Hepatocyte (in vitro differentiated cells): ENCODE results near the gene SNED1. TPM values are rescaled to one million over a fixed set of nuclear protein-coding genes. Genes with fewer than 3 reads are reported as not detected.

ENCODE experiments used
- DNase-seq: peaks from one replicate; pipeline ENCODE4 v3.0.0-alpha.2; 2016; ENCODE audit warnings: low spot score
- H2AFZ ChIP-seq: fragments of 200-600 bp; sonication (generic); 2 replicates; pipeline ENCODE4 v1.6.0; 2016; ENCODE audit warnings: antibody characterized with exemption, mild to moderate bottlenecking
- H3K27ac ChIP-seq: fragments of 200-600 bp; sonication (generic); 2 replicates; pipeline ENCODE4 v1.5.1; 2016; ENCODE audit warnings: mild to moderate bottlenecking
- H3K27me3 ChIP-seq: fragments of 200-600 bp; sonication (generic); 2 replicates; pipeline ENCODE4 v1.6.1; 2016
- H3K36me3 ChIP-seq: fragments of 200-600 bp; sonication (generic); replicated peaks from 2 replicates; pipeline ENCODE4 v1.5.1; 2016; ENCODE audit warnings: low read depth; ENCODE audit not compliant: insufficient read depth
- H3K4me1 ChIP-seq: fragments of 200-600 bp; sonication (generic); 2 replicates; pipeline ENCODE4 v1.5.1; 2016; ENCODE audit warnings: mild to moderate bottlenecking, moderate library complexity; ENCODE audit not compliant: insufficient read depth
- H3K4me2 ChIP-seq: fragments of 200-600 bp; sonication (generic); 2 replicates; pipeline ENCODE4 v1.6.0; 2016
- H3K4me3 ChIP-seq: fragments of 200-600 bp; sonication (generic); 2 replicates; pipeline ENCODE4 v1.5.1; 2016; ENCODE audit warnings: mild to moderate bottlenecking
- H3K79me2 ChIP-seq: fragments of 200-600 bp; sonication (generic); 2 replicates; pipeline ENCODE4 v1.6.0; 2017; ENCODE audit warnings: mild to moderate bottlenecking
- H3K9me2 ChIP-seq: fragments of 200-600 bp; sonication (generic); replicated peaks from 2 replicates; pipeline ENCODE4 v1.6.0; 2017; ENCODE audit warnings: mild to moderate bottlenecking; ENCODE audit not compliant: insufficient read depth
- H3K9me3 ChIP-seq: fragments of 200-600 bp; sonication (generic); 2 replicates; pipeline ENCODE4 v1.5.1; 2016; ENCODE audit warnings: low read depth, mild to moderate bottlenecking
- H4K20me1 ChIP-seq: fragments of 200-600 bp; sonication (generic); 2 replicates; pipeline ENCODE4 v1.6.0; 2016; ENCODE audit warnings: mild to moderate bottlenecking; ENCODE audit not compliant: insufficient read depth, poor library complexity, severe bottlenecking
- CTCF ChIP-seq: fragments of 200-600 bp; sonication (generic); IDR thresholded peaks from 2 replicates; pipeline ENCODE4 v1.5.1; 2016; ENCODE audit warnings: antibody characterized with exemption, mild to moderate bottlenecking; ENCODE audit not compliant: poor library complexity
- EZH2 ChIP-seq: fragments of 200-600 bp; sonication (generic); IDR thresholded peaks from 2 replicates; pipeline ENCODE4 v1.6.1; 2016; ENCODE audit warnings: antibody characterized with exemption, mild to moderate bottlenecking, borderline replicate concordance
- EZH2phosphoT487 ChIP-seq: fragments of 200-600 bp; sonication (generic); IDR thresholded peaks from one replicate; pipeline ENCODE4 v1.6.1; 2018; ENCODE audit warnings: antibody characterized with exemption, mild to moderate bottlenecking, low read depth, moderate library complexity; ENCODE audit not compliant: unreplicated experiment, severe bottlenecking
- WGBS: methylation state at CpG from one replicate; pipeline ENCODE4 v1.1.6; 2016; ENCODE audit warnings: low lambda C conversion rate; ENCODE audit errors: missing lambda C conversion rate; 5-methylcytosine and 5-hydroxymethylcytosine counted together
- polyA plus RNA-seq: library from polyadenylated mRNA; unstranded; fragments of >200 nt; fragmentation: Nextera tagmentation; extraction: Ambion mirVana; gene quantifications from 2 replicates; pipeline ENCODE4 v1.2.1, GENCODE V29; 2016
- total RNA-seq: library from RNA; depleted of rRNA; stranded (reverse); fragments of >200 nt; gene quantifications from 2 replicates; pipeline ENCODE4 v1.2.3, GENCODE V29; 2014

SNED1 gene
- total and polyA plus RNA-seq, 2 experiments from 2014 or later, result 4.6 to 6.5 TPM

GRCh38 chr2:241047253-241048010, 49.0 kb downstream of the SNED1 start:
- H3K79me2 ChIP-seq, result no peaks in the 10 kb centered on the region
- WGBS, result 77% methylated on average over 6 of the region's 6 CpGs
- no peak overlapping the region for H3K4me2 ChIP-seq
- no peak overlapping the region for H3K27ac ChIP-seq
- H3K4me1 ChIP-seq, result no peaks in the 10 kb centered on the region
- DNase-seq, result no peak
- H2AFZ ChIP-seq, result no peak overlapping the region
- H3K4me3 ChIP-seq, result no peak overlapping the region
- TF ChIP-seq EZH2 (no peak), EZH2phosphoT487 (no peak), CTCF (no peak)
- H3K36me3 ChIP-seq, result no peaks in the 10 kb centered on the region
- no peaks in the 10 kb centered on the region for H4K20me1 ChIP-seq
- H3K27me3 ChIP-seq, result peaks cover 13% of the 10 kb centered on the region
- no peaks in the 10 kb centered on the region for H3K9me2 ChIP-seq
- no peaks in the 10 kb centered on the region for H3K9me3 ChIP-seq

- no peak overlapping the region for H3K4me2 ChIP-seq
- H3K9me2 ChIP-seq, result no peaks in the 10 kb centered on the region
- no peak overlapping the region for H2AFZ ChIP-seq
- H3K36me3 ChIP-seq, result no peaks in the 10 kb centered on the region
- no peaks in the 10 kb centered on the region for H4K20me1 ChIP-seq
- H3K27ac ChIP-seq, result no peak overlapping the region
- WGBS, result 93% methylated on average over 29 of the region's 30 CpGs
- no peak for DNase-seq
- peaks cover 9% of the 10 kb centered on the region for H3K27me3 ChIP-seq
- H3K4me3 ChIP-seq, result no peak overlapping the region
- no peaks in the 10 kb centered on the region for H3K9me3 ChIP-seq
- H3K79me2 ChIP-seq, result no peaks in the 10 kb centered on the region
- no peak for TF ChIP-seq EZH2phosphoT487
- TF ChIP-seq EZH2, result no peak
- no peak for TF ChIP-seq CTCF
- no peaks in the 10 kb centered on the region for H3K4me1 ChIP-seq
Observed at GRCh38 chr2:241048149-241048948, 49.9 kb downstream of the SNED1 start.

DNA sequence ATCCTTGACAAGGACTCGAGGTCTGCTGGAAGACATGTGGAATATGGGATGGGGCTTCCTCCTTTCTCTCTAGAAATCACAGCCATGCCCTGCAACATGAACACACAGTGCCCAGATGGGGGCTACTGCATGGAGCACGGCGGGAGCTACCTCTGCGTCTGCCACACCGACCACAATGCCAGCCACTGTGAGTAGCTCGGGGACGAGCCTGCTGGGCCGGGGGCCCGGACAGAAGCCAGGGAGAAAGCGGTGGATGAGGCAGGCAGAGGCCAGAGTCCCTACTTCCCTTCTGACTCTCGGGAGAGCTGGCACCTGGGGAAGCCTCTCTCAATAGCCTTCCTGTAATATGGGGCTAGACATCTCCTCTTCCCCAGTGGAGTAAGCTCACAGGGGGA, 50.5 kb downstream of the SNED1 start:
- no peak for DNase-seq
- Histone ChIP-seq H4K20me1 (no peaks in the 10 kb centered on the region), H3K4me2 (no peak overlapping the region), H3K9me2 (no peaks in the 10 kb centered on the region), H2AFZ (no peak overlapping the region), H3K27me3 (peaks cover 9% of the 10 kb centered on the region), H3K36me3 (no peaks in the 10 kb centered on the region), H3K4me3 (no peak overlapping the region), H3K4me1 (no peaks in the 10 kb centered on the region), H3K79me2 (no peaks in the 10 kb centered on the region), H3K9me3 (no peaks in the 10 kb centered on the region), H3K27ac (no peak overlapping the region)
- 83% methylated on average over 11 of the region's 11 CpGs for WGBS
- TF ChIP-seq CTCF (no peak), EZH2phosphoT487 (no peak), EZH2 (no peak)
